HEK293 (cell line): Measurements from ENCODE around the gene IWS1.

ENCODE experiments used
- CTCF ChIA-PET: fragments of 350-600 bp; formaldehyde crosslinking; extraction: SDS; loops from one replicate; lab custom pipeline; 2021; ENCODE audit warnings: antibody characterized with exemption; lab: Yijun Ruan, JAX
- POLR2A ChIA-PET: fragments of 300-600 bp; formaldehyde crosslinking; extraction: SDS; loops from one replicate; lab custom pipeline; 2020; ENCODE audit warnings: antibody characterized with exemption, inconsistent platforms; lab: Yijun Ruan, JAX
- H3K27ac ChIP-seq: fragments of 200-500 bp; sonication (Bioruptor generic); 2 replicates; pipeline ENCODE4 v1.5.1; 2014; ENCODE audit warnings: low read depth, low read length, control low read depth, inconsistent platforms; ENCODE audit errors: extremely low read depth
- H3K36me3 ChIP-seq, 2 experiments: fragments of 200-500 bp in 1 of 2; sonication (Bioruptor generic) in 1 of 2; 1 replicate in 1 of 2; 2 replicates in 1 of 2; pipeline ENCODE4 v1.5.1; 2014 to 2017; ENCODE audit warnings: inconsistent platforms in 2 of 2, low read length in 2 of 2; ENCODE audit not compliant: control insufficient read depth in 2 of 2, insufficient read depth in 1 of 2
- H3K4me1 ChIP-seq: fragments of 200-500 bp; sonication (Bioruptor generic); 2 replicates; pipeline ENCODE4 v1.5.1; 2014; ENCODE audit warnings: mild to moderate bottlenecking, low read length, inconsistent platforms; ENCODE audit not compliant: control insufficient read depth, insufficient read depth
- H3K4me3 ChIP-seq: 2 replicates; pipeline ENCODE4 v1.5.1; 2011; ENCODE audit warnings: low read depth, mild to moderate bottlenecking, control low read depth, low read length, moderate library complexity
- H3K9me3 ChIP-seq: fragments of 200-500 bp; sonication (Bioruptor generic); 2 replicates; pipeline ENCODE4 v1.5.1; 2014; ENCODE audit warnings: low read depth, low read length, inconsistent platforms; ENCODE audit not compliant: control insufficient read depth, insufficient read depth
- KLF17 ChIP-seq: fragments of 450-650 bp; formaldehyde crosslinking; IDR thresholded peaks from 2 replicates; pipeline ENCODE4 v1.5.1; 2016; ENCODE audit warnings: missing biosample characterization, missing genetic modification characterization
- TSHZ1 ChIP-seq: fragments of 450-650 bp; formaldehyde crosslinking; IDR thresholded peaks from 2 replicates; pipeline ENCODE4 v1.5.1; 2016; ENCODE audit warnings: missing biosample characterization, missing genetic modification characterization, borderline replicate concordance
- ZEB2 ChIP-seq: fragments of 450-650 bp; formaldehyde crosslinking; IDR thresholded peaks from 2 replicates; pipeline ENCODE4 v1.5.1; 2016; ENCODE audit warnings: missing biosample characterization, missing genetic modification characterization
- ZNF157 ChIP-seq: fragments of 450-650 bp; formaldehyde crosslinking; IDR thresholded peaks from 2 replicates; pipeline ENCODE4 v1.5.1; 2016; ENCODE audit warnings: missing biosample characterization, missing genetic modification characterization
- ZNF214 ChIP-seq: fragments of 450-650 bp; formaldehyde crosslinking; IDR thresholded peaks from 2 replicates; pipeline ENCODE4 v1.5.1; 2017; ENCODE audit warnings: missing biosample characterization, mild to moderate bottlenecking, missing genetic modification characterization, borderline replicate concordance
- ZNF221 ChIP-seq: fragments of 450-650 bp; formaldehyde crosslinking; IDR thresholded peaks from 2 replicates; pipeline ENCODE4 v1.5.1; 2017; ENCODE audit warnings: missing biosample characterization, missing genetic modification characterization, borderline replicate concordance
- ZNF274 ChIP-seq, 2 experiments: fragments of 200-500 bp in 1 of 2; fragments of 450-650 bp in 1 of 2; sonication (Bioruptor generic) in 1 of 2; formaldehyde crosslinking in 1 of 2; IDR thresholded peaks; 2 replicates each; pipeline versions ENCODE4 v1.5.1 to v1.6.1; 2014 to 2016; ENCODE audit warnings: borderline replicate concordance in 1 of 2, inconsistent platforms in 1 of 2, low read length in 1 of 2, missing biosample characterization in 1 of 2, missing genetic modification characterization in 1 of 2
- ZNF280C ChIP-seq: fragments of 450-650 bp; formaldehyde crosslinking; IDR thresholded peaks from 2 replicates; pipeline ENCODE4 v1.5.1; 2016; ENCODE audit warnings: missing biosample characterization, missing genetic modification characterization
- ZNF366 ChIP-seq: fragments of 450-650 bp; formaldehyde crosslinking; conservative IDR thresholded peaks from 2 replicates; pipeline ENCODE4 v1.5.1; 2016; ENCODE audit warnings: missing biosample characterization, missing genetic modification characterization
- ZNF398 ChIP-seq: fragments of 450-650 bp; formaldehyde crosslinking; IDR thresholded peaks from 2 replicates; pipeline ENCODE4 v1.5.1; 2017; ENCODE audit warnings: missing biosample characterization, missing genetic modification characterization
- ZNF449 ChIP-seq: fragments of 450-650 bp; formaldehyde crosslinking; IDR thresholded peaks from 2 replicates; pipeline ENCODE4 v1.5.1; 2017; ENCODE audit warnings: missing biosample characterization, mild to moderate bottlenecking, missing genetic modification characterization, moderate library complexity
- ZNF473 ChIP-seq: fragments of 450-650 bp; formaldehyde crosslinking; IDR thresholded peaks from 2 replicates; pipeline ENCODE4 v1.5.1; 2017; ENCODE audit warnings: missing biosample characterization, missing genetic modification characterization
- ZNF621 ChIP-seq: fragments of 450-650 bp; formaldehyde crosslinking; IDR thresholded peaks from 2 replicates; pipeline ENCODE4 v1.5.1; 2017; ENCODE audit warnings: missing biosample characterization, missing genetic modification characterization
- ZNF623 ChIP-seq: fragments of 450-650 bp; formaldehyde crosslinking; IDR thresholded peaks from 2 replicates; pipeline ENCODE4 v1.5.1; 2016; ENCODE audit warnings: missing biosample characterization, missing genetic modification characterization
- ZNF677 ChIP-seq: fragments of 450-650 bp; IDR thresholded peaks from 2 replicates; pipeline ENCODE4 v1.5.0; 2018; ENCODE audit warnings: missing biosample characterization, mild to moderate bottlenecking, missing genetic modification characterization, moderate library complexity
- ZNF792 ChIP-seq: fragments of 450-650 bp; formaldehyde crosslinking; IDR thresholded peaks from 2 replicates; pipeline ENCODE4 v1.5.1; 2016; ENCODE audit warnings: missing biosample characterization, missing genetic modification characterization
- ZSCAN16 ChIP-seq: fragments of 450-650 bp; formaldehyde crosslinking; IDR thresholded peaks from 2 replicates; pipeline ENCODE4 v1.5.1; 2016; ENCODE audit warnings: missing biosample characterization, missing genetic modification characterization
- ZSCAN4 ChIP-seq: fragments of 450-650 bp; formaldehyde crosslinking; IDR thresholded peaks from 2 replicates; pipeline ENCODE4 v1.5.1; 2017; ENCODE audit warnings: missing biosample characterization, missing genetic modification characterization
- ZXDB ChIP-seq: fragments of 450-650 bp; formaldehyde crosslinking; IDR thresholded peaks from 2 replicates; pipeline ENCODE4 v1.5.1; 2016; ENCODE audit warnings: missing biosample characterization, missing genetic modification characterization

Gene IWS1

GRCh38 chr2:127508023-127508630 is 18.2 kb downstream of the IWS1 start:
- Histone ChIP-seq H3K4me3 (no peak overlapping the region), H3K9me3 (no peaks in the 10 kb centered on the region), H3K36me3 (peaks cover 21 to 24% of the 10 kb centered on the region in 2 experiments), H3K4me1 (peaks cover 20% of the 10 kb centered on the region), H3K27ac (no peak overlapping the region)
- TF ChIP-seq ZNF280C (tag by site-specific recombination) (no peak), ZNF214 (no peak), ZXDB (tag by site-specific recombination) (no peak), ZNF621 (tag by site-specific recombination) (no peak), ZNF398 (tag by site-specific recombination) (no peak), TSHZ1 (tag by site-specific recombination) (no peak), ZNF677 (no peak), ZNF221 (tag by site-specific recombination) (no peak), ZSCAN16 (tag by site-specific recombination) (no peak), ZNF157 (tag by site-specific recombination) (no peak), ZNF366 (tag by site-specific recombination) (no peak), ZNF623 (tag by site-specific recombination) (no peak), ZNF274 (IDR thresholded peaks at IDR 0.05; ENCODE audit: low read length) (no peak), ZNF274 (tag by site-specific recombination; IDR thresholded peaks at IDR 0.05; ENCODE audit: borderline replicate concordance) (no peak)
- CTCF ChIA-PET: interaction anchor here (0.6 to 2.7 kb wide), 6 partner anchors 29 to 706 kb away, joined by 3 to 11 read pairs (median 4); no protein-coding TSS in a partner anchor
- POLR2A ChIA-PET: interaction anchor here (3.2 kb wide), 1 partner anchor 18 kb away, joined by 19 read pairs; the partner anchor contains the start of gene IWS1

GRCh38 chr2:127506510-127506909 is 19.8 kb downstream of the IWS1 start:
- H3K36me3 ChIP-seq: peaks cover 38 to 40% of the 10 kb centered on the region in 2 experiments
- CTCF ChIA-PET: interaction anchor here (0.6 to 2.7 kb wide), 4 partner anchors 27 to 205 kb away, joined by 3 to 11 read pairs (median 4); no protein-coding TSS in a partner anchor
- TF ChIP-seq ZNF449: no peak
- TF ChIP-seq ZNF792 (tag by site-specific recombination): no peak
- no peak for TF ChIP-seq KLF17 (tag by site-specific recombination)
- TF ChIP-seq ZSCAN4 (tag by site-specific recombination): no peak
- no peak for TF ChIP-seq ZEB2
- TF ChIP-seq ZNF473 (tag by site-specific recombination): no peak

More at GRCh38 chr2:127506510-127506909, 19.8 kb downstream of the IWS1 start:
- Histone ChIP-seq H3K27ac (no peak overlapping the region), H3K4me1 (peaks cover 14% of the 10 kb centered on the region), H3K4me3 (no peak overlapping the region), H3K9me3 (no peaks in the 10 kb centered on the region)
- POLR2A ChIA-PET: no interaction called here
